Glomerular visceral epithelial cell (primary cell): ENCODE data around the gene SP8.
A peak's percentile ranks its signal among the peaks of the same experiment; 100 is the strongest.

Experiments
- DNase-seq: peaks from one replicate; pipeline ENCODE4 v3.0.0-alpha.2; 2016; ENCODE audit errors: extremely low spot score

The SP8 gene

GRCh38 chr7:20794676-20795075, 8.0 kb upstream of the SP8 start:
- DNase-seq, result no peak

GRCh38 chr7:20793694-20794394, 7.2 kb upstream of the SP8 start:
- DNase-seq, result no peak

- no peak for DNase-seq
Measured at GRCh38 chr7:20793248-20793647, 6.6 kb upstream of the SP8 start.

GRCh38 chr7:20791538-20792434, 5.1 kb upstream of the SP8 start:
- no peak for DNase-seq

- DNase-seq, result no peak
Measured at GRCh38 chr7:20790375-20790774, 3.7 kb upstream of the SP8 start.

- DNase-seq, result no peak
Measured at GRCh38 chr7:20788420-20788990, 1.8 kb upstream of the SP8 start.

- no peak for DNase-seq
Measured at GRCh38 chr7:20787660-20788419, 1.2 kb upstream of the SP8 start.

- no peak for DNase-seq
Measured at GRCh38 chr7:20786421-20786778, 286 bp downstream of the SP8 start.

- no peak for DNase-seq
Measured at GRCh38 chr7:20786049-20786412, 655 bp downstream of the SP8 start.

GRCh38 chr7:20785157-20786048, 1.3 kb downstream of the SP8 start:
- DNase-seq, result peak; percentile 15

GRCh38 chr7:20784388-20785156, 2.1 kb downstream of the SP8 start:
- no peak for DNase-seq

GRCh38 chr7:20783700-20784387, 2.8 kb downstream of the SP8 start:
- DNase-seq, result no peak

GRCh38 chr7:20783125-20783699, 3.5 kb downstream of the SP8 start:
- DNase-seq, result no peak

- no peak for DNase-seq
Measured at GRCh38 chr7:20779041-20779440, 7.6 kb downstream of the SP8 start.

- no peak for DNase-seq
Measured at GRCh38 chr7:20778063-20778721, 8.5 kb downstream of the SP8 start.

GRCh38 chr7:20777377-20778062, 9.2 kb downstream of the SP8 start:
- no peak for DNase-seq

GRCh38 chr7:20776942-20777341, 9.7 kb downstream of the SP8 start:
- no peak for DNase-seq

- DNase-seq, result no peak
Measured at GRCh38 chr7:20776214-20776911, 10.3 kb downstream of the SP8 start.
